Stimulated activated CD8-positive, alpha-beta memory T cell treated with anti-CD3 and anti-CD28 coated beads, Interleukin-15, amount 100 ng/mL, for 24 hours (primary cell): ENCODE measurements around the gene DMKN.

Experiments used
- DNase-seq: peaks from one replicate; pipeline ENCODE4 v3.0.0-alpha.2; 2020; ENCODE audit warnings: low read depth

DMKN gene

GRCh38 chr19:35461060-35461459 lies 52.4 kb downstream of the DMKN start:
- no peak for DNase-seq

GRCh38 chr19:35460608-35461007 lies 52.8 kb downstream of the DMKN start:
- no peak for DNase-seq

DNA sequence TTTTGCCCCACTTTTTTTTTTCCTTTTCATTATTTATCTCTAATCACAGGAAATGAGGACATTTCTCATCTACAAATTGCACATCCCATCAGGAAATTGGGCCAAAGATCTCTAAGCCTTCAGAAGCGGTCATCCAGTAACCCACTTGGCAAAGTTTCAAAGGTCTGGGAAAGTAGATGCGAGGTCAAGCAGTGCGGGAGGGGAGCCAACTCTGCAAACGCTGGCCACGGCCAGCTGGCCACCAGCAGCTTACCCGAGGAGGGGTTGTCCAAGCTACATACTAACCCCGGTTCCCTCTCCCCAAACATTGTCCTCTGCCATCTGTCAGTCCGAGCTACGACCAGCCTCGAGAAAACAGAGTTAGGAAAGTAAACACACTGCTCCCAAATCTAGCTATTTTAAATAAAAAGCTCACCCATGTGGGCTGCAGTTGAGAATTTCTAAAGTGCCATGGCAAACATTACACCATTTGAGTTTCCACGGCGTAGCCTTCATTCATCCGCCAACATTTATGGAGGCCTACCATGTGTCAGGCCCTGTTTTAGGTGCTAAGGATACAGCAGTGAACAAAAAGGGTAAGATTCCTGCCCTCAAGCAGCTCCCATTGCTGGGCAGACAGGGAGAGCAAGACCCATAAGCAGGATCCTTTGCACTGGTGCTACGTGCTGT lies 53.9 kb downstream of the DMKN start:
- no peak for DNase-seq

- DNase-seq: no peak
These were observed 54.6 kb downstream of the DMKN start for GRCh38 chr19:35458731-35459391.

- DNase-seq: no peak
These were observed 55.3 kb downstream of the DMKN start for GRCh38 chr19:35458192-35458591.

DNA sequence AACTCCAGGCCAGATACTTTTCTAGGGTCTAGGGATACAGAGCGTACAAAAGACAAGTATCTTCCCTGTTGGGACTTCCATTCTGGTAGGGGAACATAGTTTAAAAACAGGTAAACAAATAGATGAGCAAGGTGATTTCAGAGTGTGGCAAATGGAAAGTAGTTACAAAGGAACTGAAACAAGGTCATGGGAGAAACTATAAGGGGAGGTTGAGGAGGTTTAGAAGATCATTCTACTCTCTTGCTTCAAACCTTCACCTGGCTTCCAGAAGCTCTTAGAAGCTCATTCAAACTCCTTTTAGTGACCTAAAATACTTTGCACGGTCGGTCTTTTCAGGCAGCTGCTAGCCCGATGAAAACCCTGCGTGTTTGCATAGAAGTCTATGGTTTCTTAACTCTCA lies 56.3 kb downstream of the DMKN start:
- DNase-seq: no peak

GRCh38 chr19:35455616-35456201 lies 57.7 kb downstream of the DMKN start:
- DNase-seq: no peak

DNA sequence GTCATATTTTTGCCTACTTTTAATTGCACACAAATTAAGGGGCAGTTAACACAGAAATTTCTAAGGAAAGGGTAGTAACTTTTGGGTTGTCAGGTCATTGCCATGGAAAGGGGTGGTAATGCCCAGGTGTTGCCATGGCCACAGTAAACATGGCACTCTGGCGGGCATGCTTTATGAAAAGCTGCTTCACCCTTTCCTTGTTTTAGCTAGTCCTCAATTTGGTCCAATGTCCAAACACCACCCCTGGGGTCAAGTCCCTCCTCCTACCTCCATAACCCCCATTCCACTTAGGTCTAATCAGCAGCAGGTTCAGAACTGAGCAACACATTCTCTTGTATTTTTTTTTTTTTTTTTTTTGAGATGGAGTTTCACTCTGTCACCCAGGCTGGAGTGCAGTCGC lies 58.8 kb downstream of the DMKN start:
- DNase-seq: no peak

GRCh38 chr19:35451338-35452096 lies 61.9 kb downstream of the DMKN start:
- no peak for DNase-seq

DNA sequence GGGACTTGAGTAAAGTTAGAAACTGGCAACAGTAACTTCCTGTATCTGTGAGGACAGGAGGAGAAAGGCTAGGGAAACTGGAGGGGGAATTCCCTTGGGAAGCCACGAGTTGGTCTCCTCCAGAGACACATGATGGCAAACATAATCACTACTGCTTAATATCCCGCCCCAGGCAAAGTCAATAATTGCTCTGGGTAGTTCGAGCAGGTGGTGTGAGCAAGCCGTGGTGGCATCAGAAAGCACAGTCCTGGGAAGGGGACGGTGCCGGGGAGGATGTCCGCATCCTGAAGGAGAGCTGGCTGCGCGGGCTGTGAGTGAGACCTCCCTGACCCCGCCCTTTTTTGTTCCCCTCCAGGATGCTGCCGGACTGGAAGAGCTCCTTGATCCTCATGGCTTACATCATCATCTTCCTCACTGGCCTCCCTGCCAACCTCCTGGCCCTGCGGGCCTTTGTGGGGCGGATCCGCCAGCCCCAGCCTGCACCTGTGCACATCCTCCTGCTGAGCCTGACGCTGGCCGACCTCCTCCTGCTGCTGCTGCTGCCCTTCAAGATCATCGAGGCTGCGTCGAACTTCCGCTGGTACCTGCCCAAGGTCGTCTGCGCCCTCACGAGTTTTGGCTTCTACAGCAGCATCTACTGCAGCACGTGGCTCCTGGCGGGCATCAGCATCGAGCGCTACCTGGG lies 63.9 kb downstream of the DMKN start:
- no peak for DNase-seq

DNA sequence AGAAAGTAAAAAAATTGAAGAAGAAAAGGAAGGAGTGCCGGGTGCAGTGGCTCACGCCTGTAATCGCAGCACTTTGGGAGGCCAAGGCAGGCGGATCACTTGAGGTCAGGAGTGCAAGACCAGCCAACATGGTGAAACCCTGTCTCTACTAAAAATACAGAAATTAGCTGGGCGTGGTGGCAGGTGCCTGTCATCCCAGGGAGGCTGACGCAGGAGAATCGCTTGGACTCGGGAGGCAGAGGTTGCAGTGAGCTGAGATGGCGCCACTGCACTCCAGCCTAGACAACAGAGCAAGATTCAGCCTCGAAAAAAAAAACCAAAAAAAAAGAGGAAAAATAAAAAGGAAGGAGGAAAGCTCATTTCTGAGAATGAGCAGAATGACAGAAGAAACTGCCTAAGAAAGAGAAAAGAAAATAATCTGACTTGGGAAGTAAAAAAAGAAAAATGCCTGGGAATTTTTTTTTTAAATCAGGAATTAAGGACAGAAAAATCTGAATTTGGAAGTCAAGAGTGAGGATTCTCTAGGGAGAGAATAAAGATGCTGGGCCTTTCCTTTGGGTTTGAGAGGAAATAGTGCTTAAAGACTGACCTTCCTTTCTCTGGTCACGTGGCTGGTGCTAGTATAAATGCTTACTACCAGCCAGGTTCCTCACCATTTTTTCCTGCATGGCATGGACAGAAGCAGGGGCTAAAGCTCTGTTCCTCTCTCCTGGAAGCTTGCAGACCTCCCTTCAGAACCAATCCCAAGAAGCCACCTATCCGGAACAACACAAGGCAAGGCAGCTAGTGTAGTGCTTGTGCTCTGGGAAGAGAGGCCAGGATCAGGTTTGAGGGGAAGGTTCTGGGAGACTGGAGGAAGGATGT lies 65.6 kb downstream of the DMKN start, which contains the start of gene FFAR2:
Gene FFAR2, plus strand, starts transcription at position 652 of the 864 bp plus-strand sequence. CDS start 1,458 bp downstream, outside the sequence.
- DNase-seq: no peak
